GM12878 (cell line): ENCODE results near the gene FMC1. TPM values are rescaled to one million over a fixed set of nuclear protein-coding genes. Genes with fewer than 3 reads are reported as not detected.

Experiments used
- DPF2 ChIP-seq: fragments of 450-650 bp; IDR thresholded peaks from 2 replicates; pipeline ENCODE4 v1.6.1; 2017; ENCODE audit warnings: mild to moderate bottlenecking
- MAX ChIP-seq: IDR thresholded peaks from 2 replicates; pipeline ENCODE4 v1.6.1; 2012; ENCODE audit warnings: low read depth, low read length, improper control_type of control experiment
- MYB ChIP-seq: fragments of 150-350 bp; IDR thresholded peaks from 2 replicates; pipeline ENCODE4 v1.6.1; 2014; ENCODE audit warnings: mild to moderate bottlenecking, low read depth, low read length, borderline replicate concordance
- NR2C1 ChIP-seq: fragments of 450-650 bp; IDR thresholded peaks from 2 replicates; pipeline ENCODE4 v1.6.1; 2017; ENCODE audit warnings: antibody characterized with exemption, mild to moderate bottlenecking, moderate library complexity
- PBX3 ChIP-seq: IDR thresholded peaks from 2 replicates; pipeline ENCODE4 v1.6.1; 2011; ENCODE audit warnings: mild to moderate bottlenecking, low read depth, low read length, moderate library complexity; ENCODE audit not compliant: insufficient replicate concordance
- RAD21 ChIP-seq: IDR thresholded peaks from 2 replicates; pipeline ENCODE4 v1.6.1; 2011; ENCODE audit warnings: mild to moderate bottlenecking, low read depth, low read length, moderate library complexity; ENCODE audit not compliant: insufficient read depth
- RB1 ChIP-seq: fragments of 450-650 bp; formaldehyde crosslinking; IDR thresholded peaks from 2 replicates; pipeline ENCODE4 v1.6.1; 2017; ENCODE audit warnings: mild to moderate bottlenecking, borderline replicate concordance
- RELA ChIP-seq: fragments of 450-650 bp; IDR thresholded peaks from 2 replicates; pipeline ENCODE4 v1.8.0; 2014; ENCODE audit warnings: borderline replicate concordance; ENCODE audit not compliant: partially characterized antibody
- ZBTB4 ChIP-seq: fragments of 450-650 bp; formaldehyde crosslinking; IDR thresholded peaks from 2 replicates; pipeline ENCODE4 v1.4.0; 2022; ENCODE audit warnings: mild to moderate bottlenecking, moderate library complexity
- polyA plus RNA-seq, 11 experiments: library from polyadenylated mRNA; depleted of rRNA in 4 of 11; unstranded in 6 of 11; stranded (reverse) in 5 of 11; fragments of >200 nt; fragmentation: Nextera tagmentation in 4 of 11; fragmentation: Illumina TruSeq in 1 of 11; extraction: Ambion mirVana in 4 of 11; extraction: Trizol in 1 of 11; gene quantifications; 1 replicate in 1 of 11; 2 replicates in 10 of 11; pipeline versions ENCODE4 v1.2.1 to v1.2.3, GENCODE V29; 2011 to 2016; ENCODE audit warnings: inconsistent platforms in 2 of 11, missing spikeins in 2 of 11, low read depth in 1 of 11
- total RNA-seq, 4 experiments: library from RNA; depleted of rRNA in 3 of 4; stranded (reverse); fragments of >200 nt in 3 of 4; fragmentation: Illumina TruSeq in 1 of 4; extraction: Trizol in 1 of 4; gene quantifications; 2 replicates each; pipeline versions ENCODE4 v1.2.1 to v1.2.3, GENCODE V29; 2013 to 2021

Gene FMC1
- total and polyA plus RNA-seq, 10 of the 15 experiments (the other 5 are each of a cell fraction or from before 2014, with no cell fraction given): 4.2 to 60.4 (median 15.6) TPM

- TF ChIP-seq MAX (no peak), ZBTB4 (CRISPR knock-in tag) (no peak), DPF2 (no peak), NR2C1 (no peak), RELA (no peak), MYB (no peak), RAD21 (no peak), RB1 (no peak), PBX3 (no peak)
Observed at GRCh38 chr7:139292821-139293220, 48.3 kb upstream of the FMC1 start (continued).
